OCI-LY7 (cell line): ENCODE measurements around the gene TSPYL1.

ENCODE experiments used
- EZH2phosphoT487 ChIP-seq: fragments of 200-600 bp; sonication (generic); IDR thresholded peaks from 2 replicates; pipeline ENCODE4 v1.6.1; 2018; ENCODE audit warnings: low read depth, borderline replicate concordance, mild to moderate bottlenecking, mixed run types, antibody characterized with exemption, low read length, moderate library complexity, mixed read lengths
- TF ChIP-seq, protein P1 (sequence below): fragments of 200-600 bp; sonication (generic); conservative IDR thresholded peaks from 2 replicates; pipeline ENCODE4 v1.5.1; 2014; ENCODE audit warnings: mild to moderate bottlenecking, antibody characterized with exemption, low read length, moderate library complexity, mixed read lengths

GRCh38 chr6:116283191-116283590 is 3.5 kb upstream of the TSPYL1 start:
- TF ChIP-seq, protein P1, sequence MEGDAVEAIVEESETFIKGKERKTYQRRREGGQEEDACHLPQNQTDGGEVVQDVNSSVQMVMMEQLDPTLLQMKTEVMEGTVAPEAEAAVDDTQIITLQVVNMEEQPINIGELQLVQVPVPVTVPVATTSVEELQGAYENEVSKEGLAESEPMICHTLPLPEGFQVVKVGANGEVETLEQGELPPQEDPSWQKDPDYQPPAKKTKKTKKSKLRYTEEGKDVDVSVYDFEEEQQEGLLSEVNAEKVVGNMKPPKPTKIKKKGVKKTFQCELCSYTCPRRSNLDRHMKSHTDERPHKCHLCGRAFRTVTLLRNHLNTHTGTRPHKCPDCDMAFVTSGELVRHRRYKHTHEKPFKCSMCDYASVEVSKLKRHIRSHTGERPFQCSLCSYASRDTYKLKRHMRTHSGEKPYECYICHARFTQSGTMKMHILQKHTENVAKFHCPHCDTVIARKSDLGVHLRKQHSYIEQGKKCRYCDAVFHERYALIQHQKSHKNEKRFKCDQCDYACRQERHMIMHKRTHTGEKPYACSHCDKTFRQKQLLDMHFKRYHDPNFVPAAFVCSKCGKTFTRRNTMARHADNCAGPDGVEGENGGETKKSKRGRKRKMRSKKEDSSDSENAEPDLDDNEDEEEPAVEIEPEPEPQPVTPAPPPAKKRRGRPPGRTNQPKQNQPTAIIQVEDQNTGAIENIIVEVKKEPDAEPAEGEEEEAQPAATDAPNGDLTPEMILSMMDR = no peak
- no peak for TF ChIP-seq EZH2phosphoT487
